ENCODE data around the gene ARMC12. TPM values are rescaled to one million over a fixed set of nuclear protein-coding genes. Genes with fewer than 3 reads are reported as not detected.

ARMC12 gene
- polyA plus RNA-seq, 1 of the 3 experiments (the other 2 are of a cell fraction) = 1.6 TPM

DNA sequence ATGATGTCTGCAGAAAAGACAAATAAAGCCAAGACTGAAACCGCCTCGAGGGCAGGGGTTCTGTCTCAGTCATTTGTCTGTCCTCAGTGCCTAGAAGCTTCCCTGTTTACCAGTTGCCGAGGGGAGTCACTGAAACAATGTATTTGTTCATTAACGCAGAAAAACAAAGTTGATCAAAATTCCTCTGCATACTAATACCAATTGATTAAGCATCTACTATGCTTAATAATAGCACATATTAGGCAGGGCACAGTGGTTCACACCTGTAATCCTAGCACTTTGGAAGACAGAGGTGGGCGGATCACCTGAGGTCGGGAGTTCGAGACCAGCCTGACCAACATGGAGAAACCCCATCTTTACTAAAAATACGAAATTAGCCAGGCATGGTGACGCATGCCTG is 46.3 kb upstream of the ARMC12 start (continued):
- no peak for TF ChIP-seq EP300 (IDR thresholded peaks at IDR 0.05; ENCODE audit: borderline replicate concordance in 1 of 2, low read depth in 1 of 2, low read length in 1 of 2)

DNA sequence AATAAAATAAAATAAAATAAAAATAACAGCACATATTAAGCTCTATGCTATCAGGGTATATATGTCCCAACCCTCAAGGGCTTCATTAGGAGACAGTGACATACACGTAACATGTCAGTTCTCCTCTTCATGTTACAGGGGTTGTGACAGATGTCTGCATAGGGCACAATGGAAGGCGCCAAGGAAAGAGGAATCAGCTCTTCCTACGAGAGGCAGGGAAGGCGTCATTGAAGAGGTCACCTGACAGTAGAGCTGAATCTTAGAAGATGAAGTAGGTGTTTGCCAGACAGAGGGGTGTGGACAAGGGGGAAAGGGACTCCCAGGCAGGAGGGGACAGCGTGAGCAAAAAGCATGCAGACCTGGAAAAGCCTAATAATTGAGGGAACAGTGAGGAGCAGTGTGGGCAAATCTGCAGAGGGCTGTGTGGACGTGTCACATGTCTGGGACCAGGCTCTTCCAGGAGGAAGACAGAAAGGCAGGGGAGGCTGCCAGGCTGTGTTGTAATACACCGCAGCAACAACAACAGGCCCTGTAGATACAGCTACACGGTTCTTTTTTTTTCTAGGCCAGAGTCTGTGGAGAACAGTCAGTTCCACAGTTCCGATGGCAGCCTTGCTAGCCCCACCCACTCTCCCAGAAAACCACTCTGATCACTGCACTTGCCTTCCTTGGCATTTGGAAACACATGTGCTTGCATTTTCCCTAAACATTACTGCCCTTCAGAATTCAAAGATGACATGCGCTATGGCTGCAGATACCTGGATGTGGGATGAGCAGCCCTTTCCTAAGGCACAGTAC is 45.6 kb upstream of the ARMC12 start:
- DNase-seq = no peak

More for the DNA sequence above, 45.6 kb upstream of the ARMC12 start:
- Histone ChIP-seq H2AFZ (ENCODE audit: low read depth) (no peak overlapping the region), H3K9me3 (peaks cover 5% of the 10 kb centered on the region; the same call in 1 of the 2 replicates), H3K9me2 (no peaks in the 10 kb centered on the region), H3K4me2 (no peak overlapping the region), H4K20me1 (ENCODE audit: insufficient read depth) (no peaks in the 10 kb centered on the region), H3K9ac (no peak overlapping the region), H3K27ac (ENCODE audit: low read depth in 2 of 2, low read length in 1 of 2) (no peak overlapping the region), H3K27me3 (ENCODE audit: insufficient read depth) (no peaks in the 10 kb centered on the region), H3F3A (replicated peaks; ENCODE audit: insufficient read depth) (peaks cover 6% of the 10 kb centered on the region), H3K36me3 (replicated peaks in 1 of 2; ENCODE audit: control insufficient read depth in 1 of 2, insufficient read depth in 2 of 2, low read length in 1 of 2) (no peaks in the 10 kb centered on the region), H3K79me2 (ENCODE audit: insufficient read depth) (peaks cover 5% of the 10 kb centered on the region; the same call in 1 of the 2 replicates), H3K4me3 (ENCODE audit: low read depth in 2 of 2, low read length in 1 of 2) (no peak overlapping the region), H3K4me1 (ENCODE audit: control insufficient read depth in 1 of 2, insufficient read depth in 2 of 2, low read depth in 1 of 2, low read length in 1 of 2) (peaks cover 2 to 6% of the 10 kb centered on the region in 2 experiments; a peak in 3 of 4 replicates)
- no peak for TF ChIP-seq SMC3 (IDR thresholded peaks at IDR 0.05; ENCODE audit: low read depth, low read length)
- TF ChIP-seq NFIC (IDR thresholded peaks at IDR 0.05; ENCODE audit: borderline replicate concordance) = no peak
- TF ChIP-seq TCF12 (IDR thresholded peaks at IDR 0.05) = no peak
- TF ChIP-seq, protein P1, sequence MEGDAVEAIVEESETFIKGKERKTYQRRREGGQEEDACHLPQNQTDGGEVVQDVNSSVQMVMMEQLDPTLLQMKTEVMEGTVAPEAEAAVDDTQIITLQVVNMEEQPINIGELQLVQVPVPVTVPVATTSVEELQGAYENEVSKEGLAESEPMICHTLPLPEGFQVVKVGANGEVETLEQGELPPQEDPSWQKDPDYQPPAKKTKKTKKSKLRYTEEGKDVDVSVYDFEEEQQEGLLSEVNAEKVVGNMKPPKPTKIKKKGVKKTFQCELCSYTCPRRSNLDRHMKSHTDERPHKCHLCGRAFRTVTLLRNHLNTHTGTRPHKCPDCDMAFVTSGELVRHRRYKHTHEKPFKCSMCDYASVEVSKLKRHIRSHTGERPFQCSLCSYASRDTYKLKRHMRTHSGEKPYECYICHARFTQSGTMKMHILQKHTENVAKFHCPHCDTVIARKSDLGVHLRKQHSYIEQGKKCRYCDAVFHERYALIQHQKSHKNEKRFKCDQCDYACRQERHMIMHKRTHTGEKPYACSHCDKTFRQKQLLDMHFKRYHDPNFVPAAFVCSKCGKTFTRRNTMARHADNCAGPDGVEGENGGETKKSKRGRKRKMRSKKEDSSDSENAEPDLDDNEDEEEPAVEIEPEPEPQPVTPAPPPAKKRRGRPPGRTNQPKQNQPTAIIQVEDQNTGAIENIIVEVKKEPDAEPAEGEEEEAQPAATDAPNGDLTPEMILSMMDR (IDR thresholded peaks at IDR 0.05) = no peak
- no peak for TF ChIP-seq POLR2AphosphoS5 (IDR thresholded peaks at IDR 0.05; ENCODE audit: low read depth, low read length)
- no peak for TF ChIP-seq TAF1 (IDR thresholded peaks at IDR 0.05; ENCODE audit: borderline replicate concordance, low read depth, low read length)
- TF ChIP-seq, protein P2, sequence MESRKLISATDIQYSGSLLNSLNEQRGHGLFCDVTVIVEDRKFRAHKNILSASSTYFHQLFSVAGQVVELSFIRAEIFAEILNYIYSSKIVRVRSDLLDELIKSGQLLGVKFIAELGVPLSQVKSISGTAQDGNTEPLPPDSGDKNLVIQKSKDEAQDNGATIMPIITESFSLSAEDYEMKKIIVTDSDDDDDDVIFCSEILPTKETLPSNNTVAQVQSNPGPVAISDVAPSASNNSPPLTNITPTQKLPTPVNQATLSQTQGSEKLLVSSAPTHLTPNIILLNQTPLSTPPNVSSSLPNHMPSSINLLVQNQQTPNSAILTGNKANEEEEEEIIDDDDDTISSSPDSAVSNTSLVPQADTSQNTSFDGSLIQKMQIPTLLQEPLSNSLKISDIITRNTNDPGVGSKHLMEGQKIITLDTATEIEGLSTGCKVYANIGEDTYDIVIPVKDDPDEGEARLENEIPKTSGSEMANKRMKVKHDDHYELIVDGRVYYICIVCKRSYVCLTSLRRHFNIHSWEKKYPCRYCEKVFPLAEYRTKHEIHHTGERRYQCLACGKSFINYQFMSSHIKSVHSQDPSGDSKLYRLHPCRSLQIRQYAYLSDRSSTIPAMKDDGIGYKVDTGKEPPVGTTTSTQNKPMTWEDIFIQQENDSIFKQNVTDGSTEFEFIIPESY (IDR thresholded peaks at IDR 0.05; ENCODE audit: borderline replicate concordance, low read depth) = no peak
- no peak for TF ChIP-seq RCOR1 (IDR thresholded peaks at IDR 0.05; ENCODE audit: low read length)
- TF ChIP-seq YY1 (IDR thresholded peaks at IDR 0.05; ENCODE audit: low read depth) = no peak
- TF ChIP-seq FOXJ3 (CRISPR knock-in tag; IDR thresholded peaks at IDR 0.05) = no peak
- no peak for TF ChIP-seq GATA2 (CRISPR knock-in tag; IDR thresholded peaks at IDR 0.05)
- TF ChIP-seq NRF1 (IDR thresholded peaks at IDR 0.05; ENCODE audit: low read depth, low read length) = no peak
- TF ChIP-seq EZH2phosphoT487 (IDR thresholded peaks at IDR 0.05; ENCODE audit: borderline replicate concordance, low read depth) = no peak
- TF ChIP-seq RAD21 (IDR thresholded peaks at IDR 0.05; ENCODE audit: low read length) = no peak
- TF ChIP-seq, protein P3, sequence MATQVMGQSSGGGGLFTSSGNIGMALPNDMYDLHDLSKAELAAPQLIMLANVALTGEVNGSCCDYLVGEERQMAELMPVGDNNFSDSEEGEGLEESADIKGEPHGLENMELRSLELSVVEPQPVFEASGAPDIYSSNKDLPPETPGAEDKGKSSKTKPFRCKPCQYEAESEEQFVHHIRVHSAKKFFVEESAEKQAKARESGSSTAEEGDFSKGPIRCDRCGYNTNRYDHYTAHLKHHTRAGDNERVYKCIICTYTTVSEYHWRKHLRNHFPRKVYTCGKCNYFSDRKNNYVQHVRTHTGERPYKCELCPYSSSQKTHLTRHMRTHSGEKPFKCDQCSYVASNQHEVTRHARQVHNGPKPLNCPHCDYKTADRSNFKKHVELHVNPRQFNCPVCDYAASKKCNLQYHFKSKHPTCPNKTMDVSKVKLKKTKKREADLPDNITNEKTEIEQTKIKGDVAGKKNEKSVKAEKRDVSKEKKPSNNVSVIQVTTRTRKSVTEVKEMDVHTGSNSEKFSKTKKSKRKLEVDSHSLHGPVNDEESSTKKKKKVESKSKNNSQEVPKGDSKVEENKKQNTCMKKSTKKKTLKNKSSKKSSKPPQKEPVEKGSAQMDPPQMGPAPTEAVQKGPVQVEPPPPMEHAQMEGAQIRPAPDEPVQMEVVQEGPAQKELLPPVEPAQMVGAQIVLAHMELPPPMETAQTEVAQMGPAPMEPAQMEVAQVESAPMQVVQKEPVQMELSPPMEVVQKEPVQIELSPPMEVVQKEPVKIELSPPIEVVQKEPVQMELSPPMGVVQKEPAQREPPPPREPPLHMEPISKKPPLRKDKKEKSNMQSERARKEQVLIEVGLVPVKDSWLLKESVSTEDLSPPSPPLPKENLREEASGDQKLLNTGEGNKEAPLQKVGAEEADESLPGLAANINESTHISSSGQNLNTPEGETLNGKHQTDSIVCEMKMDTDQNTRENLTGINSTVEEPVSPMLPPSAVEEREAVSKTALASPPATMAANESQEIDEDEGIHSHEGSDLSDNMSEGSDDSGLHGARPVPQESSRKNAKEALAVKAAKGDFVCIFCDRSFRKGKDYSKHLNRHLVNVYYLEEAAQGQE (IDR thresholded peaks at IDR 0.05; ENCODE audit: low read depth, low read length) = no peak
- TF ChIP-seq, protein P4, sequence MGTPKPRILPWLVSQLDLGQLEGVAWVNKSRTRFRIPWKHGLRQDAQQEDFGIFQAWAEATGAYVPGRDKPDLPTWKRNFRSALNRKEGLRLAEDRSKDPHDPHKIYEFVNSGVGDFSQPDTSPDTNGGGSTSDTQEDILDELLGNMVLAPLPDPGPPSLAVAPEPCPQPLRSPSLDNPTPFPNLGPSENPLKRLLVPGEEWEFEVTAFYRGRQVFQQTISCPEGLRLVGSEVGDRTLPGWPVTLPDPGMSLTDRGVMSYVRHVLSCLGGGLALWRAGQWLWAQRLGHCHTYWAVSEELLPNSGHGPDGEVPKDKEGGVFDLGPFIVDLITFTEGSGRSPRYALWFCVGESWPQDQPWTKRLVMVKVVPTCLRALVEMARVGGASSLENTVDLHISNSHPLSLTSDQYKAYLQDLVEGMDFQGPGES (IDR thresholded peaks at IDR 0.05; ENCODE audit: low read depth, low read length) = no peak
- TF ChIP-seq, protein P5, sequence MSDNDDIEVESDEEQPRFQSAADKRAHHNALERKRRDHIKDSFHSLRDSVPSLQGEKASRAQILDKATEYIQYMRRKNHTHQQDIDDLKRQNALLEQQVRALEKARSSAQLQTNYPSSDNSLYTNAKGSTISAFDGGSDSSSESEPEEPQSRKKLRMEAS (IDR thresholded peaks at IDR 0.05; ENCODE audit: low read depth) = no peak
- no peak for TF ChIP-seq FOXM1 (IDR thresholded peaks at IDR 0.05; ENCODE audit: low read depth)
- TF ChIP-seq TEAD4 (IDR thresholded peaks at IDR 0.05; ENCODE audit: borderline replicate concordance, insufficient read depth) = no peak
- ChIA-PET CTCF (interaction anchor here (0.8 to 2.8 kb wide), 4 partner anchors 33 to 168 kb away, joined by 3 to 8 read pairs (median 4); no protein-coding TSS in a partner anchor), POLR2A (interaction anchor here (0.5 kb wide), 1 partner anchor 16 kb away, joined by 3 read pairs; no protein-coding TSS in a partner anchor)
- WGBS (ENCODE audit: low lambda C conversion rate) = 86% methylated on average over 9 of the region's 10 CpGs
